ENCODE results near the gene MAPK8IP2. TPM values are rescaled to one million over a fixed set of nuclear protein-coding genes. Genes with fewer than 3 reads are reported as not detected.

The MAPK8IP2 gene
- total RNA-seq, 4 donors from 2014 or later: 0.39 to 0.85 (median 0.47) TPM

DNA sequence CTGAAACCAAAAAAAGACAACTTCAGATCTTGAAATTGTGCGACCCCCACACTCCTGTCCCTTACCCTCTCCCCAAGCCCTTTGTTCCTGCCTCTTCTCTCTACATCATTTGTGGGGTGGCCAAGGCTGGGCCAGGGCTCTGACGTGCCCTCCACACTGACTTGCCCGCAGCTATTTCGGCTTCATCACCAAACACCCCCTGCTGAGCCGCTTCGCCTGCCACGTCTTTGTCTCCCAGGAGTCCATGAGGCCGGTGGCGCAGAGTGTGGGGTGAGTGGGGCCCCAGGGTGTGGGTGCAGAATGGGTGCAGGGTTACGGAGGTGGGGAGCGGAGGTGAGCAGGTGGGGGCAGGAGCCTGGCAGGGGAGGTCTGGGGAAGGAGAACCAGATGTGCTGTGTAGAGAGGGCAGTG is 9.5 kb downstream of the MAPK8IP2 start:
- Histone ChIP-seq H3K4me3 (no peak overlapping the region), H3K27ac (no peak overlapping the region), H3K9me3 (no peaks in the 10 kb centered on the region), H3K27me3 (peaks cover 0 to 14% (median 3%) of the 10 kb centered on the region in 3 donors), H3K36me3 (no peaks in the 10 kb centered on the region), H3K4me1 (no peaks in the 10 kb centered on the region)
- DNase-seq (no peak), ATAC-seq (no peak)
- intact Hi-C loops (cut with DNase I; ENCODE audit: low total_unique reads) (no loop called here), in situ Hi-C loops (cut with MboI; ENCODE audit: low sequenced_read_pairs in 4 of 4) (no loop called here)
- TF ChIP-seq POLR2A (IDR thresholded peaks at IDR 0.05): no peak
- TF ChIP-seq, protein P1, sequence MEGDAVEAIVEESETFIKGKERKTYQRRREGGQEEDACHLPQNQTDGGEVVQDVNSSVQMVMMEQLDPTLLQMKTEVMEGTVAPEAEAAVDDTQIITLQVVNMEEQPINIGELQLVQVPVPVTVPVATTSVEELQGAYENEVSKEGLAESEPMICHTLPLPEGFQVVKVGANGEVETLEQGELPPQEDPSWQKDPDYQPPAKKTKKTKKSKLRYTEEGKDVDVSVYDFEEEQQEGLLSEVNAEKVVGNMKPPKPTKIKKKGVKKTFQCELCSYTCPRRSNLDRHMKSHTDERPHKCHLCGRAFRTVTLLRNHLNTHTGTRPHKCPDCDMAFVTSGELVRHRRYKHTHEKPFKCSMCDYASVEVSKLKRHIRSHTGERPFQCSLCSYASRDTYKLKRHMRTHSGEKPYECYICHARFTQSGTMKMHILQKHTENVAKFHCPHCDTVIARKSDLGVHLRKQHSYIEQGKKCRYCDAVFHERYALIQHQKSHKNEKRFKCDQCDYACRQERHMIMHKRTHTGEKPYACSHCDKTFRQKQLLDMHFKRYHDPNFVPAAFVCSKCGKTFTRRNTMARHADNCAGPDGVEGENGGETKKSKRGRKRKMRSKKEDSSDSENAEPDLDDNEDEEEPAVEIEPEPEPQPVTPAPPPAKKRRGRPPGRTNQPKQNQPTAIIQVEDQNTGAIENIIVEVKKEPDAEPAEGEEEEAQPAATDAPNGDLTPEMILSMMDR (IDR thresholded peaks at IDR 0.05 in 4 of 5, conservative IDR thresholded peaks at IDR 0.05 in 1 of 5): no peak

DNA sequence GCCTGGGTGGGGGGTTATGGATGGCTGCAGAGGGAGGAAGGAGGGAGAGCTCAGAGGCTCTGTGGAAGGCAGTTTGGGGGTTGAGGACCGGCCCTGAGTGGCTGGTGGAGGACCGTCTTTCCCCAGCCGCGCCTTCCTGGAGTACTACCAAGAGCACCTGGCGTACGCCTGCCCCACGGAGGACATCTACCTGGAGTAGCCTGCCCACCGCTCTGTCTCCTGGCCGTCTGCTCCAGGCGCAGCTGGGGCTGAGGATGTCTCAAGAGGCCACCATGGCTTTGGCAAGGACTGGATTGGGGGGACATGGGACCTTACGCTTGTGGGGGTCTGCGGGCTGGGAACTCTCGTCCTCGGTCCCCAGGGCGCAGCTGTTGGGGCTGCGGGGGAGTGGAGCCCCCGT is 10.0 kb downstream of the MAPK8IP2 start:
- TF ChIP-seq, protein P1 (IDR thresholded peaks at IDR 0.05 in 4 of 5, conservative IDR thresholded peaks at IDR 0.05 in 1 of 5): no peak
- no peak for TF ChIP-seq POLR2A (IDR thresholded peaks at IDR 0.05)
- H3K4me3 ChIP-seq: no peak overlapping the region
- intact Hi-C loops (cut with DNase I; ENCODE audit: low total_unique reads) (no loop called here), in situ Hi-C loops (cut with MboI; ENCODE audit: low sequenced_read_pairs in 4 of 4) (no loop called here)
- peaks cover 0 to 8% (median 3%) of the 10 kb centered on the region in 3 donors for H3K27me3 ChIP-seq
- no peak overlapping the region for H3K27ac ChIP-seq
- H3K9me3 ChIP-seq: no peaks in the 10 kb centered on the region
- no peaks in the 10 kb centered on the region for H3K4me1 ChIP-seq
- no peak for ATAC-seq
- DNase-seq: no peak
- no peaks in the 10 kb centered on the region for H3K36me3 ChIP-seq

DNA sequence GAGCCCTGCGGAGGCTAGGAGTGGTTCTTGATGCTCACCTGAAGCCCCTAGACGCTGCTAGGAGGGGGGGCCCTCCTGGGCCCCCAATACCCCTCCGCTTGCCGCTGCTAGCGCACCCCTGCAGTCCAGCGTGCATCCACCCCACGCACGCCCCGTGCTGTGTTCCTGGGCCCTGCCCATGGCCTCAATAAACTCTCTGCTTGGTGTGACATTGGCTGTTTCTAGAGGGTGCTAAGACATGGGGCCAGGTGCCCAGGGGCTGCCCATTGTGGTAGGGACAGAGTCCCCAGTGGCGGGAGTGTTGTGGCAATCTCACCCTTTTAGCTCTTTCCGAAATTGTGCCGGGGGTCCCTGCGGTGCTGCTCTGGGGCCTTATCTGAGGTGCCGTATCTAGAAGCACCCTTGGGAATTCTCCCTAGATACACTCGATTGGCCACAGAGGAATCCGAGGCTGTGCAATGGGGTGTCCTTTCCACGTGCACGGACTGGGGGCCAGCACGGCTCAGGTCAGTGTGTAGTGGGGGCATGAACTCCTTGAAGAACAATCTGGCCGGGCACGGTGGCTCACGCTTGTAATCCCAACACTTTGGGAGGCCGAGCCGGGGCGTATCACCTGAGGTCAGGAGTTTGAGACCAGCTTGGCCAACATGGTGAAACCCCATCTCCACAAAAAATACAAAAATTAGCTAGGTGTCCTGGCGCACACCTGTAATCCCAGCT is 10.9 kb downstream of the MAPK8IP2 start:
- in situ Hi-C loops (cut with MboI; ENCODE audit: low sequenced_read_pairs in 4 of 4) (no loop called here), intact Hi-C loops (cut with DNase I; ENCODE audit: low total_unique reads) (no loop called here)
- peaks cover 0 to 4% (median 3%) of the 10 kb centered on the region in 3 donors for H3K27me3 ChIP-seq
- TF ChIP-seq POLR2A (IDR thresholded peaks at IDR 0.05): no peak
- TF ChIP-seq, protein P1 (IDR thresholded peaks at IDR 0.05 in 4 of 5, conservative IDR thresholded peaks at IDR 0.05 in 1 of 5): no peak
- no peak overlapping the region for H3K27ac ChIP-seq
- no peaks in the 10 kb centered on the region for H3K4me1 ChIP-seq
- no peak for ATAC-seq
- no peaks in the 10 kb centered on the region for H3K9me3 ChIP-seq
- H3K36me3 ChIP-seq: no peaks in the 10 kb centered on the region
- no peak for DNase-seq
- no peak overlapping the region for H3K4me3 ChIP-seq

GRCh38 chr22:50612168-50612527 is 11.6 kb downstream of the MAPK8IP2 start:
- in situ Hi-C loops (cut with MboI; ENCODE audit: low sequenced_read_pairs in 4 of 4) (no loop called here), intact Hi-C loops (cut with DNase I; ENCODE audit: low total_unique reads) (no loop called here)
- peaks cover 0 to 4% (median under 1%) of the 10 kb centered on the region in 3 donors for H3K27me3 ChIP-seq
- H3K9me3 ChIP-seq: no peaks in the 10 kb centered on the region
- no peak for DNase-seq
- H3K4me1 ChIP-seq: no peaks in the 10 kb centered on the region
- no peak overlapping the region for H3K4me3 ChIP-seq
- ATAC-seq: no peak
- no peaks in the 10 kb centered on the region for H3K36me3 ChIP-seq
- H3K27ac ChIP-seq: no peak overlapping the region
- no peak for TF ChIP-seq POLR2A (IDR thresholded peaks at IDR 0.05)
- TF ChIP-seq, protein P1 (IDR thresholded peaks at IDR 0.05 in 4 of 5, conservative IDR thresholded peaks at IDR 0.05 in 1 of 5): no peak

All from gastrocnemius medialis (tissue), 4 donors.